GM12872 (cell line): ENCODE results near the gene PSMD9.

Source experiments
- CTCF ChIP-seq: IDR thresholded peaks from 3 replicates; pipeline ENCODE4 v1.5.1; 2011; ENCODE audit warnings: low read depth, mild to moderate bottlenecking, low read length, moderate library complexity; ENCODE audit not compliant: insufficient read depth

Gene PSMD9

GRCh38 chr12:121888478-121889273 lies at the start of gene PSMD9:
PSMD9 (plus strand) TSS chr12:121888790; CDS start chr12:121888857, 67 bp downstream.
- TF ChIP-seq CTCF, result peak; percentile 81

GRCh38 chr12:121839106-121839992 lies 49.2 kb upstream of the PSMD9 start:
- TF ChIP-seq CTCF, result no peak

GRCh38 chr12:121839993-121840761 lies 48.4 kb upstream of the PSMD9 start:
- TF ChIP-seq CTCF, result no peak

GRCh38 chr12:121843236-121843982 lies 45.2 kb upstream of the PSMD9 start:
- TF ChIP-seq CTCF, result no peak

GRCh38 chr12:121845701-121846100 lies 42.9 kb upstream of the PSMD9 start:
- no peak for TF ChIP-seq CTCF

- no peak for TF ChIP-seq CTCF
Observed at GRCh38 chr12:121849211-121849610, 39.4 kb upstream of the PSMD9 start.
